ENCODE measurements around the gene ENTREP3. TPM values are rescaled to one million over a fixed set of nuclear protein-coding genes. Genes with fewer than 3 reads are reported as not detected.

Gene ENTREP3
- total RNA-seq, 2 experiments from 2014 or later = 9.1 to 59.3 TPM

DNA sequence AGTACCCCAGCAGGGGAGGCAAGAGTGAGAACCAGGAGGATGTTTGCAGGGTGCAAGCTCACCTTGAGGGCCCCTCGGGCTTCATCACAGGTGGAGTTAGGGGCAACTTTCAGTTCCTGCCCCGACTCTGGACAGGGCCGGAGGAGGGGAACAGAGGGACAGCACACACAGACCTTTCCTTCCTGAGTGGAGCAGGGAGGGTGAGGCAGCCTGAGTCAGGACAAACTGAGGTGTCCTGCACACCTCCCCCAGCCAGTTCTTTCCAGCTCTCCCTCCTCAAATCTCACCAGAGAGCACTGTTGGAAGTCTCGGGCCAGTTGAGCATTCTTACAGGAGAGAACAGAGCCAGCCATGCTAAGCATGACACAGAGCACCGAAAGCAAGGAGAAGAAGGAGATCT is 1.5 kb downstream of the ENTREP3 start:
- no peaks in the 10 kb centered on the region for H4K20me1 ChIP-seq (ENCODE audit: insufficient read depth, low read length)
- POLR2A ChIA-PET = no interaction called here
- CTCF ChIA-PET (ENCODE audit: unreplicated experiment) = no interaction called here
- no peaks in the 10 kb centered on the region for H3K9me3 ChIP-seq (ENCODE audit: low read length)
- H2AFZ ChIP-seq (ENCODE audit: low read length) = no peak overlapping the region
- TF ChIP-seq, protein P1, sequence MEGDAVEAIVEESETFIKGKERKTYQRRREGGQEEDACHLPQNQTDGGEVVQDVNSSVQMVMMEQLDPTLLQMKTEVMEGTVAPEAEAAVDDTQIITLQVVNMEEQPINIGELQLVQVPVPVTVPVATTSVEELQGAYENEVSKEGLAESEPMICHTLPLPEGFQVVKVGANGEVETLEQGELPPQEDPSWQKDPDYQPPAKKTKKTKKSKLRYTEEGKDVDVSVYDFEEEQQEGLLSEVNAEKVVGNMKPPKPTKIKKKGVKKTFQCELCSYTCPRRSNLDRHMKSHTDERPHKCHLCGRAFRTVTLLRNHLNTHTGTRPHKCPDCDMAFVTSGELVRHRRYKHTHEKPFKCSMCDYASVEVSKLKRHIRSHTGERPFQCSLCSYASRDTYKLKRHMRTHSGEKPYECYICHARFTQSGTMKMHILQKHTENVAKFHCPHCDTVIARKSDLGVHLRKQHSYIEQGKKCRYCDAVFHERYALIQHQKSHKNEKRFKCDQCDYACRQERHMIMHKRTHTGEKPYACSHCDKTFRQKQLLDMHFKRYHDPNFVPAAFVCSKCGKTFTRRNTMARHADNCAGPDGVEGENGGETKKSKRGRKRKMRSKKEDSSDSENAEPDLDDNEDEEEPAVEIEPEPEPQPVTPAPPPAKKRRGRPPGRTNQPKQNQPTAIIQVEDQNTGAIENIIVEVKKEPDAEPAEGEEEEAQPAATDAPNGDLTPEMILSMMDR (conservative IDR thresholded peaks at IDR 0.05; ENCODE audit: low read length) = no peak
- TF ChIP-seq EZH2phosphoT487 (IDR thresholded peaks at IDR 0.05; ENCODE audit: borderline replicate concordance, low read depth, low read length) = no peak
- no peaks in the 10 kb centered on the region for H3K79me2 ChIP-seq (ENCODE audit: insufficient read depth, low read depth, low read length)
- peak overlapping the region; percentile 95 for H3K4me2 ChIP-seq (ENCODE audit: low read length)
- intact Hi-C loops (cut with micrococcal nuclease; ENCODE audit: unreplicated experiment) = loop anchor here (1.0 kb wide), 1 partner anchor 54 kb away; no protein-coding TSS in a partner anchor
- peak overlapping the region; percentile 77 for H3K4me3 ChIP-seq (ENCODE audit: low read depth, low read length, poor library complexity, severe bottlenecking)
- peak overlapping the region; percentile 20 for H3K27ac ChIP-seq (ENCODE audit: low read depth, low read length, poor library complexity, severe bottlenecking)
- H3K9me2 ChIP-seq (ENCODE audit: insufficient read depth, low read length) = no peaks in the 10 kb centered on the region
- H3K36me3 ChIP-seq (ENCODE audit: insufficient read depth, low read length) = peaks cover 26% of the 10 kb centered on the region
- BruUV-seq (replicated peaks) = no TSS peak
- H3K4me1 ChIP-seq (ENCODE audit: insufficient read depth, low read length, poor library complexity, severe bottlenecking) = peaks cover 32% of the 10 kb centered on the region
- DNase-seq (ENCODE audit: low spot score) = no peak

DNA sequence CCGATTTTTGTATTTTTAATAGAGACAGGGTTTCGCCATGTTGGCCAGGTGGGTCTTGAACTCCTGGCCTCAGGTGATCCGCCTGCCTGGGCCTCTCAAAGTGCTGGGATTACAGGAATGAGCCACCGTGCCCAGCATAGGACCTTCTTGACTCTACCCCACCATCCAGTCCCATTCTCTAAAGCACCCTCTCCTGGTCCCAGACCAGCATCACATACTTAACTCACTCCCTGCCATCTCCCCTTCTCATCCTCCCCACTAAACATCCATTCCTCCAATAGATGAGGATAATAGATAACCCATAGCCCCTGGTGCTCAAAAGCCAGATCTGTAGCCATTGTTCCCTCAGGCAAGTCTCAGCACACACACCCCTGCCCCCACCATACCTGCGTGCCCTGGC is 2.1 kb downstream of the ENTREP3 start:
- no peak for TF ChIP-seq EZH2phosphoT487 (IDR thresholded peaks at IDR 0.05; ENCODE audit: borderline replicate concordance, low read depth, low read length)
- TF ChIP-seq, protein P1 (conservative IDR thresholded peaks at IDR 0.05; ENCODE audit: low read length) = peak; percentile 24; the same call in 1 of the 2 replicates
- Histone ChIP-seq H3K4me2 (ENCODE audit: low read length) (peak overlapping the region; percentile 95), H3K27ac (ENCODE audit: low read depth, low read length, poor library complexity, severe bottlenecking) (no peak overlapping the region), H3K9me3 (ENCODE audit: low read length) (no peaks in the 10 kb centered on the region), H4K20me1 (ENCODE audit: insufficient read depth, low read length) (no peaks in the 10 kb centered on the region), H3K79me2 (ENCODE audit: insufficient read depth, low read depth, low read length) (no peaks in the 10 kb centered on the region), H3K36me3 (ENCODE audit: insufficient read depth, low read length) (peaks cover 21% of the 10 kb centered on the region; the same call in 1 of the 2 replicates), H3K4me1 (ENCODE audit: insufficient read depth, low read length, poor library complexity, severe bottlenecking) (peaks cover 32% of the 10 kb centered on the region), H3K9me2 (ENCODE audit: insufficient read depth, low read length) (no peaks in the 10 kb centered on the region), H3K4me3 (ENCODE audit: low read depth, low read length, poor library complexity, severe bottlenecking) (peak overlapping the region; percentile 77), H2AFZ (ENCODE audit: low read length) (no peak overlapping the region)
- intact Hi-C loops (cut with micrococcal nuclease; ENCODE audit: unreplicated experiment) = no loop called here
- ChIA-PET POLR2A (interaction anchor here (0.7 kb wide), 1 partner anchor 14 kb away, joined by 4 read pairs; no protein-coding TSS in a partner anchor), CTCF (ENCODE audit: unreplicated experiment) (no interaction called here)
- BruUV-seq (replicated peaks) = no TSS peak
- no peak for DNase-seq (ENCODE audit: low spot score)

DNA sequence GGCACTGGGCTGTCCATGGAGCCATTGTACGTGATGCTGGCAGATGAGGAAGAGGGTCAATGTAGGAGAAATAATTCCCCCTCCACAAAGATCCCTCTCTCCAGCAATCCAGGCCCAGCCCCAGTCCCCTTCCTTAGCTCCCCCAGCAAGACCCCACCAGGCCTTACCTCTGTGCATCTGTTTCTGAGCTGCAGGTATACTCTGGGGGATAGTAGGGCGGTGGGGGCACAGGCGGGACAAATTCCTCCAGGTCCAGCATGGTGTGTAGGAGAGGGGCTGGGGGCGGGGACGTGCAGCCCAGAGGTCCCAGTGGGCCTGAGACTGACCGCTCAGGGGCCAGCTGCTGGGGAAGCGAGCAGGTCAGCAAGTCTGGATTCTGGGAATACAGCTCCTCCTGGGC is 3.7 kb downstream of the ENTREP3 start:
- Histone ChIP-seq H3K4me2 (ENCODE audit: low read length) (no peak overlapping the region), H3K36me3 (ENCODE audit: insufficient read depth, low read length) (peaks cover 15% of the 10 kb centered on the region; the same call in 1 of the 2 replicates), H3K27ac (ENCODE audit: low read depth, low read length, poor library complexity, severe bottlenecking) (no peak overlapping the region), H2AFZ (ENCODE audit: low read length) (no peak overlapping the region), H3K9me2 (ENCODE audit: insufficient read depth, low read length) (no peaks in the 10 kb centered on the region), H3K79me2 (ENCODE audit: insufficient read depth, low read depth, low read length) (no peaks in the 10 kb centered on the region), H3K9me3 (ENCODE audit: low read length) (no peaks in the 10 kb centered on the region), H3K4me3 (ENCODE audit: low read depth, low read length, poor library complexity, severe bottlenecking) (no peak overlapping the region), H3K4me1 (ENCODE audit: insufficient read depth, low read length, poor library complexity, severe bottlenecking) (peaks cover 32% of the 10 kb centered on the region), H4K20me1 (ENCODE audit: insufficient read depth, low read length) (no peaks in the 10 kb centered on the region)
- CTCF ChIA-PET (ENCODE audit: unreplicated experiment) = interaction anchor here (0.5 to 2.0 kb wide), 9 partner anchors 9 to 353 kb away, joined by 3 to 10 read pairs (median 4); partner anchors contain the start of genes FDPS and SCAMP3
- POLR2A ChIA-PET = interaction anchor here (2.4 kb wide), 1 partner anchor 57 kb away, joined by 7 read pairs; the partner anchor contains the start of gene FDPS
- DNase-seq (ENCODE audit: low spot score) = no peak
- TF ChIP-seq EZH2phosphoT487 (IDR thresholded peaks at IDR 0.05; ENCODE audit: borderline replicate concordance, low read depth, low read length) = no peak
- TF ChIP-seq, protein P1 (conservative IDR thresholded peaks at IDR 0.05; ENCODE audit: low read length) = no peak
- intact Hi-C loops (cut with micrococcal nuclease; ENCODE audit: unreplicated experiment) = loop anchor here (2.0 kb wide), 1 partner anchor 253 kb away; no protein-coding TSS in a partner anchor
- no TSS peak for BruUV-seq (replicated peaks)
